GM21515 (cell line): ENCODE measurements around the gene TRAF5.

ENCODE experiments used
- ATAC-seq: cut with Tn5 transposase; IDR thresholded peaks from one replicate; pipeline ENCODE4 v1.9.1; 2021; ENCODE audit not compliant: unreplicated experiment

TRAF5 gene

GRCh38 chr1:211420845-211421454, 94.3 kb downstream of the TRAF5 start:
- no peak for ATAC-seq

- ATAC-seq = no peak
Measured at GRCh38 chr1:211424018-211424417, 97.4 kb downstream of the TRAF5 start.
